PC-9 (cell line): Measurements from ENCODE around the gene MRPS34. TPM values are rescaled to one million over a fixed set of nuclear protein-coding genes. Genes with fewer than 3 reads are reported as not detected.

Experiments
- Bru-seq: library from RNA; stranded (reverse); fragments of 400-500 nt; gene quantifications from one replicate; lab custom pipeline; 2021; lab: Mats Ljungman, UMichigan
- BruChase-seq, 2 experiments: library from RNA; stranded (reverse); fragments of 400-500 nt; gene quantifications; one replicate each; lab custom pipeline; 2021; lab: Mats Ljungman, UMichigan
- BruUV-seq: library from RNA; stranded (reverse); fragments of 400-500 nt; replicated peaks from 2 replicates; lab custom pipeline; 2021; lab: Mats Ljungman, UMichigan
- CTCF ChIA-PET: fragments of 300-600 bp; sonication (Branson Sonifier 250); formaldehyde crosslinking; loops from one replicate; lab custom pipeline; 2022; ENCODE audit warnings: antibody characterized with exemption; lab: Charles Lee
- POLR2A ChIA-PET: fragments of 300-600 bp; sonication (Branson Sonifier 250); formaldehyde crosslinking; loops from one replicate; lab custom pipeline; 2022; ENCODE audit warnings: antibody characterized with exemption; ENCODE audit not compliant: unreplicated experiment; lab: Charles Lee
- DNase-seq, 2 experiments: peaks; one replicate each; pipeline versions ENCODE4 v3.0.0 to v3.0.0-alpha.2; 2015 to 2022; ENCODE audit warnings: mixed read lengths in 1 of 2
- H2AFZ ChIP-seq: fragments of 200-600 bp; sonication (generic); 2 replicates; pipeline ENCODE4 v1.8.1; 2017; ENCODE audit warnings: antibody characterized with exemption
- H3F3A ChIP-seq: fragments of 200-600 bp; sonication (generic); 2 replicates; pipeline ENCODE4 v1.8.1; 2017; ENCODE audit warnings: antibody characterized with exemption, mild to moderate bottlenecking, low read depth; ENCODE audit not compliant: insufficient read depth
- H3K27ac ChIP-seq: fragments of 200-600 bp; sonication (generic); 2 replicates; pipeline ENCODE4 v1.6.1; 2016; ENCODE audit warnings: mixed run types
- H3K27me3 ChIP-seq: fragments of 200-600 bp; sonication (generic); 2 replicates; pipeline ENCODE4 v1.6.1; 2016; ENCODE audit warnings: low read depth, mixed run types; ENCODE audit not compliant: insufficient read depth
- H3K36me3 ChIP-seq: fragments of 200-600 bp; sonication (generic); 2 replicates; pipeline ENCODE4 v1.6.1; 2016; ENCODE audit warnings: low read depth, mixed run types
- H3K4me1 ChIP-seq: fragments of 200-600 bp; sonication (generic); replicated peaks from 2 replicates; pipeline ENCODE4 v1.6.1; 2016; ENCODE audit warnings: mixed run types; ENCODE audit not compliant: insufficient read depth
- H3K4me2 ChIP-seq: fragments of 200-600 bp; sonication (generic); 2 replicates; pipeline ENCODE4 v1.6.1; 2017; ENCODE audit warnings: mixed run types
- H3K4me3 ChIP-seq: fragments of 200-600 bp; sonication (generic); 2 replicates; pipeline ENCODE4 v1.6.1; 2016; ENCODE audit warnings: mixed run types
- H3K79me2 ChIP-seq: fragments of 200-600 bp; sonication (generic); 2 replicates; pipeline ENCODE4 v1.6.1; 2017; ENCODE audit warnings: low read depth, mixed run types
- H3K9me2 ChIP-seq: fragments of 200-600 bp; sonication (generic); 2 replicates; pipeline ENCODE4 v1.8.1; 2017; ENCODE audit warnings: mild to moderate bottlenecking; ENCODE audit not compliant: insufficient read depth
- H3K9me3 ChIP-seq: fragments of 200-600 bp; sonication (generic); 2 replicates; pipeline ENCODE4 v1.8.1; 2016; ENCODE audit warnings: low read depth; ENCODE audit not compliant: insufficient read depth
- H4K20me1 ChIP-seq: fragments of 200-600 bp; sonication (generic); 2 replicates; pipeline ENCODE4 v1.8.1; 2017; ENCODE audit not compliant: insufficient read depth
- CTCF ChIP-seq: fragments of 200-600 bp; sonication (generic); conservative IDR thresholded peaks from 2 replicates; pipeline ENCODE4 v1.6.1; 2017; ENCODE audit warnings: mixed run types, antibody characterized with exemption, mild to moderate bottlenecking, moderate library complexity
- EZH2 ChIP-seq: fragments of 200-600 bp; sonication (generic); IDR thresholded peaks from 2 replicates; pipeline ENCODE4 v1.8.0; 2017; ENCODE audit warnings: antibody characterized with exemption, low read depth
- intact Hi-C: fragments of 100-400 bp; cut with micrococcal nuclease; formaldehyde crosslinking; loops from one replicate; pipeline ENCODE4 v1.10.0; 2022; ENCODE audit not compliant: unreplicated experiment
- long read RNA-seq: library from polyadenylated mRNA; stranded (forward); transcript quantifications from one replicate; pipeline ENCODE4 v2.0.0, GENCODE V29; 2022
- total RNA-seq: library from RNA; stranded (reverse); gene quantifications from 2 replicates; pipeline ENCODE4 v1.2.3, GENCODE V29; 2021

MRPS34 gene
- total RNA-seq (201 and 247 TPM in 2 replicates), Bru-seq, nascent RNA (percentile 94 among the genes with signal in this experiment), BruChase-seq, experiment 1, labeled RNA remaining after a 2-hour chase (percentile 96 among the genes with signal in this experiment), BruChase-seq, experiment 2, labeled RNA remaining after a 6-hour chase (percentile 98 among the genes with signal in this experiment)
- long read RNA-seq, transcript MRPS34-203 (2 exons, 713 nt) = minor isoform, 28 of 417 reads
- long read RNA-seq, transcript MRPS34-201 (3 exons, 1,040 nt) = minor isoform, 16 of 417 reads
- long read RNA-seq, transcript MRPS34-202 (3 exons, 1,024 nt) = major isoform, 346 of 417 reads
- long read RNA-seq, partial matches to known transcripts = 18 of 417 reads
- long read RNA-seq, other reads (novel, unspliced or antisense) = 9 of 417 reads

GRCh38 chr16:1772908-1773702, at the start of gene MRPS34:
Gene MRPS34, minus strand, starts transcription at chr16:1773134. Its CDS starts 15 bp downstream, at chr16:1773119.
- no peak for TF ChIP-seq EZH2
- TF ChIP-seq CTCF = peak; percentile 90
- peak within 1 kb of the TSS; percentile 77 for H3K27ac ChIP-seq
- ChIA-PET CTCF (interaction anchor here (0.6 to 0.7 kb wide), 3 partner anchors 27 to 150 kb away, joined by 3 to 5 read pairs (median 3); no protein-coding TSS in a partner anchor), POLR2A (interaction anchor here (0.5 to 1.4 kb wide), 3 partner anchors 9 to 68 kb away, joined by 3 to 8 read pairs (median 5); partner anchors contain the start of genes NUBP2 and SPSB3)
- H3K36me3 ChIP-seq = 0 out of 2 replicates have a peak, but pooled peaks cover 7% of the 10 kb centered on the region
- no TSS peak for BruUV-seq
- DNase-seq = peak; percentile 69 to 93
- H3K9me3 ChIP-seq = no peaks in the 10 kb centered on the region
- intact Hi-C loops = loop anchor here (1.0 to 5.0 kb wide), 5 partner anchors 28 to 189 kb away; partner anchors contain the start of genes JPT2, MAPK8IP3 and RPS2
- peaks cover 39% of the 10 kb centered on the region for H3K79me2 ChIP-seq
- H3K4me3 ChIP-seq = peak within 1 kb of the TSS; percentile 77
- H2AFZ ChIP-seq = peak within 1 kb of the TSS; percentile 92
- H3K9me2 ChIP-seq = no peaks in the 10 kb centered on the region
- peak within 1 kb of the TSS; percentile 99 for H3K4me2 ChIP-seq
- H4K20me1 ChIP-seq = peaks cover 25% of the 10 kb centered on the region
- peaks cover 38% of the 10 kb centered on the region for H3F3A ChIP-seq
- no peaks in the 10 kb centered on the region for H3K27me3 ChIP-seq
- H3K4me1 ChIP-seq = peaks cover 19% of the 10 kb centered on the region

- Histone ChIP-seq H3K9me2 (no peaks in the 10 kb centered on the region), H3K4me1 (peaks cover 6% of the 10 kb centered on the region; the same call in 1 of the 2 replicates), H4K20me1 (no peaks in the 10 kb centered on the region), H2AFZ (no peak overlapping the region), H3K4me2 (no peak overlapping the region), H3K27ac (no peak overlapping the region), H3K9me3 (no peaks in the 10 kb centered on the region), H3K36me3 (no peaks in the 10 kb centered on the region), H3F3A (peaks cover 9% of the 10 kb centered on the region; the same call in 1 of the 2 replicates), H3K4me3 (no peak overlapping the region), H3K79me2 (peaks cover 7% of the 10 kb centered on the region; the same call in 1 of the 2 replicates), H3K27me3 (no peaks in the 10 kb centered on the region)
- ChIA-PET POLR2A (no interaction called here), CTCF (no interaction called here)
- no peak for DNase-seq
- intact Hi-C loops = no loop called here
- no peak for TF ChIP-seq CTCF
- TF ChIP-seq EZH2 = no peak
- BruUV-seq = no TSS peak
Observed at GRCh38 chr16:1821861-1822611, 49.1 kb upstream of the MRPS34 start.
